Central memory CD8-positive, alpha-beta T cell (primary cell): ENCODE results near the gene DOCK1.
A peak's percentile ranks its signal among the peaks of the same experiment; 100 is the strongest.

ENCODE experiments used
- ATAC-seq: fragments of 150-1000 bp; cut with Tn5 transposase; replicated peaks from 2 replicates; pipeline ENCODE4 v1.10.0; 2022; ENCODE audit warnings: mild to moderate bottlenecking, moderate FRiP score, moderate number of reproducible peaks; ENCODE audit not compliant: poor library complexity, severe bottlenecking; ENCODE audit errors: extremely low read depth
- DNase-seq, 2 donors: peaks; one replicate each; pipeline ENCODE4 v3.0.0; 2021; ENCODE audit warnings: low spot score in 2 of 2
- H3K27ac Mint-ChIP-seq: one replicate; pipeline ENCODE4 v1.8.0; 2022; ENCODE audit warnings: low read depth, mild to moderate bottlenecking, moderate library complexity, mixed read lengths
- H3K27me3 Mint-ChIP-seq: one replicate; pipeline ENCODE4 v1.8.0; 2022; ENCODE audit warnings: mixed read lengths
- H3K36me3 Mint-ChIP-seq: one replicate; pipeline ENCODE4 v1.8.0; 2022; ENCODE audit warnings: mild to moderate bottlenecking, moderate library complexity, mixed read lengths; ENCODE audit not compliant: insufficient read depth
- H3K4me1 Mint-ChIP-seq: one replicate; pipeline ENCODE4 v1.8.0; 2022; ENCODE audit warnings: mixed read lengths
- H3K4me3 Mint-ChIP-seq: one replicate; pipeline ENCODE4 v1.8.0; 2022; ENCODE audit warnings: mild to moderate bottlenecking, moderate library complexity, mixed read lengths
- H3K9me3 Mint-ChIP-seq: one replicate; pipeline ENCODE4 v1.8.0; 2022; ENCODE audit warnings: mixed read lengths

The DOCK1 gene

DNA sequence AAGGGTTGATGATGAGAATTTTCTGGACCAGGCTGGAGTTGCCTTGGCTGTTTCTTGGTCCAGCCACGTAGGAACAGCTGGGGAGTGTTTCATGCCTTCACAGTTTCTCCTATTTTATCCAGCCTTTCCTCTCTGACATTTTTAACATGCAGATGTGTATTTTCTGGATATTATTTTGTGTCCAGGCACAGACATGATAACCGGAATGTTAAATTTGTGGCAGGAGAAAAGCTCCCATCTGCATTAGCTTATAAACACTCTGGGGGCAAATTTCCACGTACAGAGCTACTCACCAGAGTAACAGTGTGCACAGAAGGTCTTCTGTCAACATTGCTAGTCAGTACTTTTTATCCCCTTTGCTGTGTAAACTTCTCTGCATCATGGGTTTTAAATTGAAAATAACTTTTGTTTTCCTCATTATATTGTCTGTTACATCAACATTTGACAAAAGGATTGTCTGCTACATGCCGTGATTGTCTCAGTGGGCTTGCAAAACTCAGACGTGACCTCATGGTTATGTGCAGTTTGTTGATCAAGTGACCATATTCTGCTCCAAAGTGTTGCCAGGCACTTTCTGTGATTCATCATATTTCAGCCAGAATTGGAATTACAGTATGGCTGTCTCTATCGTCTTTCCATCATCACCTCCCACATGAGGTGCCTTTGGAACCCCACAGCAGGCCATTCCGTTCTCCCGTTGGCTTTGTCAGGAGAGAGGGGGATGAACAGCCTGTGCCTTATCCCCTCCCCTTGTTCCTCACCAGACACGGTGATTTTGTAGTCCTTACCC is 249.8 kb downstream of the DOCK1 start:
- Mint-ChIP-seq H3K4me1 (no peaks in the 10 kb centered on the region), H3K36me3 (no peaks in the 10 kb centered on the region), H3K9me3 (peaks cover 9% of the 10 kb centered on the region), H3K27me3 (peaks cover 9% of the 10 kb centered on the region), H3K27ac (no peak overlapping the region), H3K4me3 (no peak overlapping the region)
- ATAC-seq (no peak), DNase-seq (no peak)

DNA sequence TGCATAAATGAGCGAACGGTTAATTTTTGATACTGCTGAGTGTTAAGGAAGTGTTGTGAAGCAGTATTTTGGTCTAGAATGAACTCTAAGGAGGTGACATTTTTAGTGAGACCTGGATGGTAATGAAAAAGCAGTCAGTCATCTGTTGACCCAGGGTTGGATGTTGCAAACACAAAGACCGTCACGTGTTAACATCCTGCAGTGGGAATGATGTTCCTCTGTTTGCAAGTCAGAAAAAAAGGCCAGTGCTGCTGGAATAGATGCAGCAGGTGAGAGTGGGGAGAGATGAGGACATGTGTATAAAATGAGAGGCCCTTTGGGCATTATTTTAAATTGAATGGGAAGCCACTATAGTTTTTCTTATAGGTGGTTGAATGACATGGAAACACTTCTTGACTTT is 251.9 kb downstream of the DOCK1 start:
- Mint-ChIP-seq H3K4me1 (no peaks in the 10 kb centered on the region), H3K4me3 (no peak overlapping the region), H3K9me3 (peaks cover 9% of the 10 kb centered on the region), H3K36me3 (no peaks in the 10 kb centered on the region), H3K27ac (no peak overlapping the region), H3K27me3 (peaks cover 9% of the 10 kb centered on the region)
- DNase-seq: no peak
- no peak for ATAC-seq

DNA sequence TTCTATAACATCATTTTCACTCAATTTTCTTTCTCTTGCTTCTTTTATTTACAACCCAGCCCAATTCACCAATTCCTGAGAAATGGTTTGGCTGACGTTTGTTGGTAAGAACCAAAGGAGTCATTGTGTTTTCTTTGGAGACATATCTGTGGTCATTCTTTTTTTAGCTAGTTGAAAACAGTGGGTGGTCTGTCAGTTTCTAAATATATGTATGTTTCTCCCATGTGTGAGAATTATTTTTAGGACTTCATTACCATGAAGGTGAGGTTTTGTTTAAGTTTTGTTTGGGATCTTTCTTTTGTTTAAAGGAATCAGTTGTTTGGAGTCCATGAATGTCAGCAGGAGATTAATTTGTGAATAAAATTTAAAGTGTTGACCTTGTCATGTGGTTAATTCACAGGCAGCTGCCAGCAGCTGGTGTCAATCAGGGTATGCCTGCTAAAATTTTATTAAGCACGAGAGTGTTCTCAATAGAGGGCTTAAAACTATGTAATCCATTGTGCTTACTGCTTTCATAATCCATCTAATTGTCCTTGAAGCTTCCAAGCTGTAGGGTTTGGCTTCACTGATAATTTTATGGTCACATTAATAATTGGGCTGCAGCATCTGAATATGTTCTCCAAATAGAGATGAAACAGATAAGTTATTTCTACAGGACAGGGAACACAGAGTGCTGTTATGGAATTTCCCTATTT is 252.4 kb downstream of the DOCK1 start:
- Mint-ChIP-seq H3K4me3 (no peak overlapping the region), H3K4me1 (no peaks in the 10 kb centered on the region), H3K9me3 (peaks cover 9% of the 10 kb centered on the region), H3K36me3 (no peaks in the 10 kb centered on the region), H3K27me3 (peaks cover 9% of the 10 kb centered on the region), H3K27ac (no peak overlapping the region)
- DNase-seq (no peak), ATAC-seq (no peak)

DNA sequence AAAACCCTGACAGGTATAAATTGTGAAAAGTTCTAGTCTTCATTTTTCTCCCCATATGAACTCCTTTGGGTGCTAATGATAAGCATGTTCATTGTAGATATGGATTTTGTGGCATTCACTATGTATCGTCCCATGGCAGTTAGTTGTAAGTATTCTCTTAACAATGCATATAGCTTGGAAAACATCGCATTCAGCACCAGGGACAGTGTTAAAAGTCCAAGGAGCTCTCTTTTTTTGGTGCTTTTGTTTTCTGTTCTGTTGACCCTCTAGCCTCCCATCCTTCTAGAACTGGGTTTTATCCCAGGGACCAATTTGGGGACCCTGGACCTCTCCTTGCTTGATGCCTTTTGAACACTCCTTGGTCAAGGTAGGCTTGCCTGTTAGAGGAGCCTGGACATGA is 253.4 kb downstream of the DOCK1 start:
- no peak for DNase-seq
- no peaks in the 10 kb centered on the region for H3K36me3 Mint-ChIP-seq
- ATAC-seq: no peak
- no peak overlapping the region for H3K27ac Mint-ChIP-seq
- H3K4me1 Mint-ChIP-seq: no peaks in the 10 kb centered on the region
- peaks cover 9% of the 10 kb centered on the region for H3K9me3 Mint-ChIP-seq
- peaks cover 9% of the 10 kb centered on the region for H3K27me3 Mint-ChIP-seq
- no peak overlapping the region for H3K4me3 Mint-ChIP-seq

DNA sequence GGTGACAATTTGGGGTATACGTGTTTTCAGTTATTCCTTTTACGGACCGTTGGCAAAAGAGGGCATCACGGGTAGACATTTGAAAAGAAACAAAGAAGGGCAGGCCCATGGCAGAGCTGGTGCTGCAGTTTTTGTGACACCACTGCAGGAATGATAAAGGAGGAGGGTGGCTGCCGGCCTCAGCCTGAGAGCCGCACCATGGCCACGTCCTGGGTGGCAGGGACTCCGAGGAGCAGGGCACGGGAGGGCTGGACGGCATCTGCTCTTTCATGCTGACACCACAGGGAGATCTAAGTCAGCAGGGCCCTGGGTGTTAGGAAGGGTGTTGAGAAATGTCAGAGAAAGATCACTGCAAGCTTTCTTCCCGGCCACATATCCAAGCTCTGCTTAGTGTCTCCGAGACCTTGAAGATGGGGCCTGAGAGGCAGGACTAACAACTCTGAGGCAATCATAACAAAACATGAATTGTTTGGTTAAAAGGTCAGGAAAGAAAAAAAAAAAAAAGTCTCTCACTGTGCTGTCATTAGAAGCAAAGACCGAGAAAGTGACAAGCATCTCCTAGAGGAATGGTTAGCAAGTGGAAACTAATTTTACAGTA is 254.5 kb downstream of the DOCK1 start:
- Mint-ChIP-seq H3K4me3 (no peak overlapping the region), H3K27me3 (peaks cover 9% of the 10 kb centered on the region), H3K4me1 (no peaks in the 10 kb centered on the region), H3K27ac (no peak overlapping the region), H3K36me3 (no peaks in the 10 kb centered on the region), H3K9me3 (peaks cover 9% of the 10 kb centered on the region)
- no peak for ATAC-seq
- no peak for DNase-seq

DNA sequence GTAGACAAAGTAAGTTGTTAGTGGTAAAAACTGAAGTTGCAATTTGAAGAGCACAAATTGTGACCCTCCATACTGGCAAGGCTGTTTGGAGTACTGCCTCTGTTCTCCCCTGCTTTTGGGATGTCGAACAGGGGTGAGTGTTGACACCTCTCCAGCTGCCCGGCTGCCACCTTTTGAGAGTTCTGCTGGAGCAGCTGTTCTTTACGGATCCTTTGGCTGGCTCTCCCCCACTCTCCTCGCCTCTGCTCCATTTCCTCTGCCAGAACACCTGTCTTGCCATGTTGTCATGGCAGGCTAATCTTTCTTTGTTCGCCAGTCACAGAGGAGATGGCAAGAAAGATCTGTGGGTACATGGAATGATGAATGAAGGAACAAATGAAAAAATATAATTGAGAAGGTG is 256.3 kb downstream of the DOCK1 start:
- Mint-ChIP-seq H3K27me3 (no peaks in the 10 kb centered on the region), H3K4me1 (no peaks in the 10 kb centered on the region), H3K4me3 (no peak overlapping the region), H3K9me3 (peaks cover 4% of the 10 kb centered on the region), H3K36me3 (no peaks in the 10 kb centered on the region), H3K27ac (no peak overlapping the region)
- no peak for ATAC-seq
- no peak for DNase-seq

DNA sequence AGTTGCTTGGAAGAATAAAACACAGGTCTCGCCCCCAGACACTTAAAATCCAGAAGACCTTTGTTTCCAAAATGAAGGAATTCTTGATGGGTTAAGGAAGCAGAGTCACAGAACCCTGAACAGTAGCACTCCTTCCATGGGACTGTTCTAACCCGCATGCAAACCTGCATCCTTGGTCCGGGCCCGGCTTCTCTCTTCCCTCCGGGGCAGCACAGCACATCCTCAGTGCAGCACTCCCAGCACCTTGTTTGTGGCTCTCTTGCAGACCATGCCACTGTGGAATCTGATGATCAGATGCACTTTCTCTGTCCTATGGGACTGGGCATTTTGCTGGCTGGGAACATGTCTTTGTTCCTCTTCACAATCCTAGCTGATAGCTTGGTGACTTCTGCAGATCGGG is 257.6 kb downstream of the DOCK1 start:
- no peaks in the 10 kb centered on the region for H3K4me1 Mint-ChIP-seq
- no peaks in the 10 kb centered on the region for H3K9me3 Mint-ChIP-seq
- DNase-seq (no peak), ATAC-seq (no peak)
- no peaks in the 10 kb centered on the region for H3K27me3 Mint-ChIP-seq
- H3K36me3 Mint-ChIP-seq: no peaks in the 10 kb centered on the region
- H3K4me3 Mint-ChIP-seq: no peak overlapping the region
- H3K27ac Mint-ChIP-seq: no peak overlapping the region

DNA sequence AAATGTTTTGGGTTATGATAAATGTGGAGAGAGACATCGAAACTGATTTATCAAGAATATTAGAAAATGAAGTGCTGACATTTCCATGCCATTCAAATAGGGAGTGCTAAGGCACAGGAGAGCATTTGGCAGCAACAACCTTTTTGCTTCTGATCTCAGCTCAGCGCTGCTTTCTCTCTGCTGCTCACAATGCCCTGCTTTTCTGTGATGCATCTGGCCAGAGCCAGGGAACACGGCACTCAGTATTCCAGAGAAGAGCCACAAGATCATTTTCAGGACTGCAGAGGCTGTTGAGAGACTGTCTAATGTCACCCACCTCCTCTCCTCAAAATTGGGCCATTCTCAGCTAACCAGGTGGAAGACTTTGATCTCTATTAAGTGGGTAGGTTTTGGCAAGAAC is 263.0 kb downstream of the DOCK1 start:
- ATAC-seq (no peak), DNase-seq (no peak)
- Mint-ChIP-seq H3K27me3 (no peaks in the 10 kb centered on the region), H3K4me3 (no peak overlapping the region), H3K36me3 (peaks cover 1% of the 10 kb centered on the region), H3K9me3 (no peaks in the 10 kb centered on the region), H3K4me1 (no peaks in the 10 kb centered on the region), H3K27ac (no peak overlapping the region)

DNA sequence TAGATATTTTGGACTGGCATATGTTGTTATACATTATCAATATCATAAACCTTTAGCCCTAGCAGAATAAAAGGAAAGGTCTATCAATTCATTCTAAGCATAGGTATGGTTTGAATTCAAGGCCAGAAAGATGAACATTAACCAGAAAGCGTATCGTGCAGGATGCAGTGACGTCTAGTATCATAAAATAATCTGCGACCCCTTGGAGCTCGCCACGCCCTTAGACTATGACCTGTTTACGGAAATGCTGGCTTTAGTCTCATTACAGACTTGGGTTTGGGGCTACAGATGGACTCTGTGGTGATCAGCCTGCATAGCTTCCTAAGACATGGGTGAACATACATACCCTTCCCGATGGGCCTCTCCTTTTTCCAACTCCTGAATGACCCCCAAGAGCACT is 269.6 kb downstream of the DOCK1 start:
- H3K4me1 Mint-ChIP-seq: no peaks in the 10 kb centered on the region
- no peaks in the 10 kb centered on the region for H3K27me3 Mint-ChIP-seq
- no peak overlapping the region for H3K4me3 Mint-ChIP-seq
- no peak for DNase-seq
- H3K36me3 Mint-ChIP-seq: peaks cover 1% of the 10 kb centered on the region
- no peaks in the 10 kb centered on the region for H3K9me3 Mint-ChIP-seq
- no peak overlapping the region for H3K27ac Mint-ChIP-seq
- ATAC-seq: no peak

DNA sequence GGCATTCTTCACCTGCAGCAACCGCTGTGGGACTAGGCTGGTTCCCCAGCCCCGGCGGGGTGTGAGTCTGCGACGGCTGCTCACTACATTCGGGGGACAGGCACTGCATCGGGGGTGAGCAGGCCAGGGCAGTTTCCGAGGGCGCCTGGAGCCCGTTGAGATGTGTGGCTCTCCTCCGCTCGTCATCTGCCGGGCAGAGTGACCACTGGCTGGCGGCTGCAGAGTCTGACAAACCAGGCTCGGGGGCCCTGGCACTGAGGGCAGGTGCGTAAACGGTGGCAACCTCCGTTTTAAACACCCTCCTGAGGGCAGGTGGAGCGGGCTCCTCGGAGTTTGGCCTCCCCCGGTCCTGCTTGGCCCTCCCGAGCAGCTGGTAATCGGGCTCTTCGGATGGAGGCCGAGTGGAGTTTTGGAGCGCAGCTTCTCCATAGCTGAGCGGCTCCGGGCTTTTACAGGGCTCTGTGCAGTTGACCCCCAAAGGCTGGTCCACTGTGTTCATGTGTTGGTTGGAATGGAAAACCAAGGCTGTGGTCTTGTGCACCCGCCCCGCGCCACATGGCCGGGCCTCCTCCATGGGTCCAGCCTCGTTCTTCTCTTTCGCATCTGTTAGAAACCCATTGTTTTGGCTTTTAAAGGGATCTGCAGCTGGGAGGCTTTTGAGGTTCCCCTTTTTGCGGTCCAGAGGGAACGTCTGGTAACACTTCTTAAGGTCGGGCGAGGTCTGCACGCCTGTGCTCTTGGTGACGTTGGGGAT is 270.3 kb downstream of the DOCK1 start:
- H3K4me1 Mint-ChIP-seq: no peaks in the 10 kb centered on the region
- no peak overlapping the region for H3K4me3 Mint-ChIP-seq
- H3K36me3 Mint-ChIP-seq: peaks cover under 1% of the 10 kb centered on the region
- H3K27me3 Mint-ChIP-seq: no peaks in the 10 kb centered on the region
- no peak overlapping the region for H3K27ac Mint-ChIP-seq
- no peaks in the 10 kb centered on the region for H3K9me3 Mint-ChIP-seq
- no peak for ATAC-seq
- DNase-seq: no peak

DNA sequence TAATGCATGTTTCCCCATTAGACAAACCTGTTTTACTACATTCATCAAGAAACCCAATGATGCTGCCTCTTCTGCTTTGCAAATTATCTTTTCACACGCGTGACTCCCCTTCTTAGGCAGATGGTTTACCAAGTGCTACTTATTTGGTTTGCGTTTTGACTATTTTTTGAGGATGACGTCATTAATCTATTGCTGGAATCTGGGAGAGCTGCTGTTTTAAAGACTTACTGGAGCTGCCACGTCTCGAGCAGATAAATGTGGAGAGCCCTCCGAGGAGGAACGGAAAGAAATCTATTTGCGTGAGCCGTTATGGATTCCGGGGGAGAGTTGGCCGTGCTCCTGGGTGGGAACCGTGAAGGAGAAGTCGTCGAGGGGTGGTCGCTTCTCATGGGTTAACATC is 271.4 kb downstream of the DOCK1 start:
- ATAC-seq (peak; percentile 14), DNase-seq (no peak)
- Mint-ChIP-seq H3K4me1 (no peaks in the 10 kb centered on the region), H3K9me3 (no peaks in the 10 kb centered on the region), H3K27ac (no peak overlapping the region), H3K4me3 (no peak overlapping the region), H3K27me3 (no peaks in the 10 kb centered on the region), H3K36me3 (no peaks in the 10 kb centered on the region)

DNA sequence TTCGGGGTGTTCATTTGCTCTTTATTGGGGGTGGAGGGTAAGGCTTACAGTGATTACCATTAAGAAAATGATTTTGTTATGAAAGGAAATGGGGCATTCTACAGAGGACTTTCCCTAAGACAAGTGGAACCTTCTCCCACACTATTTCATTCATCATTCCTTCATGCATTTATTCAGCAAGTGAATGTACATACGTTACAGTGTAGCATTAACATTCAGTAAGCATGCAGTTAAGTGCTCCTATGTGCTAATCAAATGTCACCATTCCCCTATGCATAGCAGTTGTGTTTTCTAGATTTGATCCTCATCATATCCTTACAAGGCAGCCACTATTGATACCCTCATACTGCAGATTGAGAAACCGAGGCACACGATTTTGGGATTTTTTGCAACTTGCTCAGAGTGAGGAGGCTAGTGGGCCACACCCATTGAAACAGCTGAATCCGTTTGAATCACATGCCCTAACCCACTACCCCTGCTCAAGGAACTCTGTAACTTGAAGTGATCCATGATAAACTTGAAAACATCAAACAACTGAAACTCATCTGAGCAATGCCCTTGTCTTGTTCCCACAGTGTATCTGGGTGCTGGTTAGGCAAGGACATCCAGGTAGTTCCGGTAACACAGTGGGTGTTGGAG is 274.5 kb downstream of the DOCK1 start:
- peaks cover 3% of the 10 kb centered on the region for H3K9me3 Mint-ChIP-seq
- no peaks in the 10 kb centered on the region for H3K4me1 Mint-ChIP-seq
- no peaks in the 10 kb centered on the region for H3K36me3 Mint-ChIP-seq
- no peak overlapping the region for H3K4me3 Mint-ChIP-seq
- ATAC-seq (no peak), DNase-seq (no peak)
- H3K27me3 Mint-ChIP-seq: peaks cover 7% of the 10 kb centered on the region
- no peak overlapping the region for H3K27ac Mint-ChIP-seq
